ENCODE measurements around the gene ZNF81. TPM values are rescaled to one million over a fixed set of nuclear protein-coding genes. Genes with fewer than 3 reads are reported as not detected.

Gene ZNF81
- total and polyA plus RNA-seq, 2 of the 4 experiments (the other 2 are of a cell fraction), result 2.1 to 4.5 TPM

DNA sequence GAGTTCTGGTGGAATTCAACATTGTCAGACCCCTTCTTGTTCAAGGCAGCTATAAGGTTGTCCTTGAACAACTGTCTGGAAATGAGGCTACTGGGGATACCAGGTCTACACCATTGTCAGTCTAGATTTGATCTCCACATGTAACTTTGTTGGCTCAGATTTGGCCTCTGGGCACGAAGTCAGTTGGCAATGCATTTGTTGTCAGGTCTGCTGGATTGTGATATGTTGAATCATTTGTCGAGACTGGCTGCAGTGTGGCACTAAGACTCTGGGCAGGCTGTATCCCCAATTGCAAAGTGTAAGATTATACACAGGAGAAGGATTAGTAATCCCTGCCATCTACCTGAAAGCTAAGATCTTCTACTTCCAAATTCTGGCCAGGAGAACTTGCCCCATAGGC lies 26.5 kb downstream of the ZNF81 start:
- no TSS peak for BruUV-seq (replicated peaks)
- dilution Hi-C loops (cut with HindIII; ENCODE audit: low sequenced_read_pairs, unreplicated experiment), result no loop called here
- H2AK5ac ChIP-seq (ENCODE audit: low read depth, low read length), result no peak overlapping the region

More for the DNA sequence above, 26.5 kb downstream of the ZNF81 start:
- no peak overlapping the region for H4K91ac ChIP-seq (ENCODE audit: insufficient read depth, low read depth, low read length)
- no peaks in the 10 kb centered on the region for H3K9me3 ChIP-seq (ENCODE audit: control insufficient read depth, insufficient read depth, low read length)
- H3K4me1 ChIP-seq (ENCODE audit: control insufficient read depth, insufficient read depth, low read length), result no peaks in the 10 kb centered on the region
- no peak overlapping the region for H2BK120ac ChIP-seq (ENCODE audit: low read depth, low read length)
- H3K36me3 ChIP-seq (ENCODE audit: control insufficient read depth, insufficient read depth, low read length), result no peaks in the 10 kb centered on the region
- H2AK9ac ChIP-seq (replicated peaks; ENCODE audit: low read depth, low read length, poor library complexity), result no peak overlapping the region
- H3K56ac ChIP-seq (ENCODE audit: extremely low read depth, insufficient read depth, low read length), result no peak overlapping the region
- TF ChIP-seq, protein P1, sequence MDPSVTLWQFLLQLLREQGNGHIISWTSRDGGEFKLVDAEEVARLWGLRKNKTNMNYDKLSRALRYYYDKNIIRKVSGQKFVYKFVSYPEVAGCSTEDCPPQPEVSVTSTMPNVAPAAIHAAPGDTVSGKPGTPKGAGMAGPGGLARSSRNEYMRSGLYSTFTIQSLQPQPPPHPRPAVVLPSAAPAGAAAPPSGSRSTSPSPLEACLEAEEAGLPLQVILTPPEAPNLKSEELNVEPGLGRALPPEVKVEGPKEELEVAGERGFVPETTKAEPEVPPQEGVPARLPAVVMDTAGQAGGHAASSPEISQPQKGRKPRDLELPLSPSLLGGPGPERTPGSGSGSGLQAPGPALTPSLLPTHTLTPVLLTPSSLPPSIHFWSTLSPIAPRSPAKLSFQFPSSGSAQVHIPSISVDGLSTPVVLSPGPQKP (IDR thresholded peaks at IDR 0.05; ENCODE audit: borderline replicate concordance, low read depth, low read length), result no peak
- TF ChIP-seq SMC3 (IDR thresholded peaks at IDR 0.05; ENCODE audit: low read depth, low read length) (no peak), RFX5 (IDR thresholded peaks at IDR 0.05; ENCODE audit: low read depth, low read length) (no peak), MAZ (IDR thresholded peaks at IDR 0.05; ENCODE audit: borderline replicate concordance, low read depth, low read length) (no peak), MXI1 (IDR thresholded peaks at IDR 0.05; ENCODE audit: borderline replicate concordance, low read depth, low read length) (no peak), POLR2A (IDR thresholded peaks at IDR 0.05; ENCODE audit: low read depth, low read length) (no peak), MAFK (IDR thresholded peaks at IDR 0.05; ENCODE audit: low read depth, low read length) (no peak)
- H2BK20ac ChIP-seq (ENCODE audit: low read depth, low read length), result no peak overlapping the region
- H3K9me1 ChIP-seq (ENCODE audit: insufficient read depth, low read length), result no peaks in the 10 kb centered on the region
- H4K5ac ChIP-seq (ENCODE audit: low read depth, low read length), result no peak overlapping the region
- H4K8ac ChIP-seq (ENCODE audit: low read depth in 2 of 2, low read length in 2 of 2), result no peak overlapping the region
- WGBS, 2 experiments (ENCODE audit: extremely low coverage in 2 of 2, insufficient read length in 1 of 2), result 63% methylated on average over 1 of the region's 2 CpGs; no CpG with 5 or more reads in 1 of the 2 experiments
- no peak overlapping the region for H3K4me2 ChIP-seq (ENCODE audit: low read depth, low read length)
- DNase-seq (no peak), ATAC-seq (ENCODE audit: low read depth) (no peak)
- no peak overlapping the region for H3K4ac ChIP-seq (ENCODE audit: low read depth, low read length)
- no peaks in the 10 kb centered on the region for H4K20me1 ChIP-seq (ENCODE audit: insufficient read depth, low read length)
- no peaks in the 10 kb centered on the region for H3K79me1 ChIP-seq (ENCODE audit: low read depth in 1 of 2, low read length in 2 of 2)
- no peak overlapping the region for H2BK5ac ChIP-seq (ENCODE audit: low read depth, low read length, poor library complexity, severe bottlenecking)
- H3K27me3 ChIP-seq (ENCODE audit: control insufficient read depth, insufficient read depth, low read length), result no peaks in the 10 kb centered on the region
- CTCF ChIA-PET, result interaction anchor here (0.6 to 0.8 kb wide), 2 partner anchors 10 to 39 kb away, joined by 3 read pairs; no protein-coding TSS in a partner anchor
- H3K14ac ChIP-seq (replicated peaks; ENCODE audit: low read depth, low read length), result no peak overlapping the region
- no peak overlapping the region for H3K18ac ChIP-seq (ENCODE audit: low read depth, low read length)
- no peak overlapping the region for H3K9ac ChIP-seq (ENCODE audit: low read depth, low read length)
- no peak overlapping the region for H3K23ac ChIP-seq (ENCODE audit: low read depth, low read length)
- H2BK15ac ChIP-seq (ENCODE audit: low read depth, low read length), result no peak overlapping the region
- in situ Hi-C loops (cut with MboI; ENCODE audit: low sequenced_read_pairs) (no loop called here), intact Hi-C loops (cut with micrococcal nuclease) (no loop called here)
- POLR2A ChIA-PET (ENCODE audit: unreplicated experiment), result no interaction called here
- H3K27ac ChIP-seq (ENCODE audit: insufficient read depth, low read length), result no peak overlapping the region
- H3K4me3 ChIP-seq (ENCODE audit: insufficient read depth, low read depth, low read length), result no peak overlapping the region
- no peak overlapping the region for H2AFZ ChIP-seq (replicated peaks; ENCODE audit: low read length, poor library complexity)
